ENCODE measurements around the gene SLCO4A1.

The SLCO4A1 gene

GRCh38 chr20:62643521-62644043 lies 1.3 kb downstream of the SLCO4A1 start:
- peak overlapping the region; percentile 43 for H3K4me3 ChIP-seq (ENCODE audit: low read length)
- no peak for TF ChIP-seq CTCF (IDR thresholded peaks at IDR 0.05; ENCODE audit: insufficient read depth, low read depth, low read length, missing control alignments)
- no peak for DNase-seq (ENCODE audit: low read depth)

GRCh38 chr20:62644044-62644795 lies 1.9 kb downstream of the SLCO4A1 start:
- DNase-seq (ENCODE audit: low read depth): peak; percentile 18
- no peak for TF ChIP-seq CTCF (IDR thresholded peaks at IDR 0.05; ENCODE audit: insufficient read depth, low read depth, low read length, missing control alignments)
- H3K4me3 ChIP-seq (ENCODE audit: low read length): no peak overlapping the region

GRCh38 chr20:62644802-62645496 lies 2.6 kb downstream of the SLCO4A1 start:
- no peak overlapping the region for H3K4me3 ChIP-seq (ENCODE audit: low read length)
- no peak for TF ChIP-seq CTCF (IDR thresholded peaks at IDR 0.05; ENCODE audit: insufficient read depth, low read depth, low read length, missing control alignments)
- peak; percentile 32 for DNase-seq (ENCODE audit: low read depth)

GRCh38 chr20:62645613-62646012 lies 3.3 kb downstream of the SLCO4A1 start:
- H3K4me3 ChIP-seq (ENCODE audit: low read length): no peak overlapping the region
- no peak for TF ChIP-seq CTCF (IDR thresholded peaks at IDR 0.05; ENCODE audit: insufficient read depth, low read depth, low read length, missing control alignments)

GRCh38 chr20:62646851-62647520 lies 4.7 kb downstream of the SLCO4A1 start:
- TF ChIP-seq CTCF (IDR thresholded peaks at IDR 0.05; ENCODE audit: insufficient read depth, low read depth, low read length, missing control alignments): no peak
- no peak overlapping the region for H3K4me3 ChIP-seq (ENCODE audit: low read length)
- peak; percentile 47 for DNase-seq (ENCODE audit: low read depth)

More at GRCh38 chr20:62645613-62646012, 3.3 kb downstream of the SLCO4A1 start:
- no peak for DNase-seq (ENCODE audit: low read depth)

GRCh38 chr20:62647521-62648317 lies 5.4 kb downstream of the SLCO4A1 start:
- H3K4me3 ChIP-seq (ENCODE audit: low read length): no peak overlapping the region
- no peak for DNase-seq (ENCODE audit: low read depth)
- no peak for TF ChIP-seq CTCF (IDR thresholded peaks at IDR 0.05; ENCODE audit: insufficient read depth, low read depth, low read length, missing control alignments)

All from epithelial cell of esophagus (primary cell).